AG20443 (cell line): Measurements from ENCODE around the gene ATG2A.
"Not testable (repeated sequence)": the region's sequence is repeated elsewhere in the genome, so short reads cannot be mapped to it uniquely, and the experiment has no call there.

Experiments
- DNase-seq: peaks from one replicate; pipeline ENCODE4 v3.0.0; 2012; ENCODE audit warnings: low spot score, mixed read lengths

The ATG2A gene

DNA sequence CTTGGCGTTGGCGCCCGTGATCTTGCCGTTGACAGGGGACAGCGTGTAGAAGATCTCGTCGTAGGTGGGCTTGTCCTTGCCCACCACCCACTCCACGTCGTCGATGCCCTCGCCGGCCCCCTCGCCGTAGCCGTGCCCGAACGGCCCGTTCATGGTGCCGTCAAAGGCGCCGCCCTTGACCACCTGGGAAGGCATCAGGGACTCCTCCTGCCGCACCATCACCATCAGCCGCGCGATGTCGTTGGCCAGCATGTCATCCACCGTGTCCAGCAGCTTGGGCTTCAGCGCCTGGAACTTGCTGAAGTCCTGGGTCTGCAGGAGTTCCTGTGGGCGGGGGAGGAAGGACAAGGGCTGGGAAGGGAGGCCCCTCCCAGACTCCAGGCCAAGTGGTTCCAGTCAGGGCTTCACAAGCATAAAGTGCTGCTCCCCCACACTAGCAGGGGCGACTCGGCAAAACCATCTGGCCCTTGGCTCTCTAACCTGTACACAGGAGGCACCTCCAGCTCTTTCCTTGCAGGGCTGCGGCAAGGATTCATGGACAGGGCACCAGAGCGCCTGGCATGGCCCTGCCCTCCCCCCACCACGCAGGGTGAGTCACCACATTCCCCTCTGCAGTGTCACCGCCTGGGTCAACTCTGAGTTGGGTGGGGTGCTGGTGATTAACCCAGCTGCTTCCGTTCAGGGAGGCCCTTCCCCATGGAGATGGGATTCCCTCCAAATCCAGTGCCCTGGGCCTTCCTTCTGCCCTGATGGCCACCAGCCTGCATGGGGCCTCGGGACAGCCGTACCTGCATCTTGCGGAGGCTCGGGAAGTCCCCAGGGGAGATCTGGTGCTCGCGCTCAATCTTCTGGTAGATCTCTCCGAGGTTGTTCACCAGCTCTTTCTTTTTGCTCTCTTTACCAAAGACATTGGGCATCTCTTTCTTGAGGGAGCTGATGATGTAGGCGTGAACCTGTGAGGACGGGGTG is 62.2 kb downstream of the ATG2A start:
- peak; percentile 96 for DNase-seq

- DNase-seq: no peak
Measured at GRCh38 chr11:64854157-64854533, 62.9 kb downstream of the ATG2A start.

DNA sequence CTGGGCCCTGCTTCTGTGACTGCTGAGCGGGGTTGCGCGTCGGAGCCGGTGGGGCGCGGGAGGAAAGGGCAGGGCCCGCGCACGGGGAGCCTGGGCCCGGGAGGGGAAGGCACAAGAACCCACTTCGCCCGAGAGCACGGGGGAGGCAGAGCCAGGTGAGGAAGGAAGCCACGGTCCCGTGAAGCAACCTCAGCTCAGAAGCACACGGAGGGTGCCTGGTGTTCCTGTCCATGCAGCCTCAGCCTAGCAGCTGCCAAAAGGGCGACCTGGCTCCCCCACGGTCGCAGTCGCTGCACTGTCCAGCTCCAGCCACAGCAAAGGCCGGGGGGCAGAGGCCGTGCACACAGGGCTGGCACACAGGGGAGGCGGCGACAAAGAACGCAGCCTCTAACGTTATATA is 63.3 kb downstream of the ATG2A start:
- no peak for DNase-seq

- no peak for DNase-seq
Measured at GRCh38 chr11:64852804-64853509, 64.1 kb downstream of the ATG2A start.

- DNase-seq: no peak
Measured at GRCh38 chr11:64851831-64852351, 65.1 kb downstream of the ATG2A start.

DNA sequence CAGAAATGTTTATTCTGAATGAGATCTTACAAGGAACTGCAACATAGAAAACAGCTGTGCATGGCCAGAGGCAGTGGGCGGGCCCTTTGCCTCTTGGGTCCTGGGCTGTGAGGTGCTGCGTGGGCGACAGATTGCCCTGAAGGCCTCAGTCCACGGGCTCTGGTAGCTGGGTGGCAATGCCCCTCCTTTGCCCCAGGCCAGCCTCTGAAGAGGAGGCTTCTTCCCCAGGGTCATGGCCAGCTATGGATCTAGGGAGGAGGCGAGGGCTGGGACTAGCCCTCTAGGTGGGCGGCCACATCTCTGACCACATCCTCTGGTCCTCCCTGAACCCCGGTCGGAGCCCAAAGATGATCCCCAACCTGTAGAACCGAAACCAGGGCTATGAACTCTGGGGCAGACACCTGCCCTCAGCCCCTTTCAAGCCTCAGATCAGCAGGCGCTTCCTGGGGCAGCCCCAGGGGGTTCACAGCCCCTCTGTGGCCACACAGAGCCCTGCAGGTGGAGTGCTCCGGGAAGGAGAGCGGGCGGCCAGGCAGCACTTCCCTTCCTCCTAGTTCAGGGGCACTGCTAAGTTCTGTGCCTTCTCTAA is 65.9 kb downstream of the ATG2A start:
- no peak for DNase-seq

GRCh38 chr11:64849598-64850356 is 67.2 kb downstream of the ATG2A start:
- DNase-seq: peak; percentile 37

GRCh38 chr11:64848826-64849597 is 68.0 kb downstream of the ATG2A start:
- no peak for DNase-seq

GRCh38 chr11:64848214-64848825 is 68.7 kb downstream of the ATG2A start:
- no peak for DNase-seq

DNA sequence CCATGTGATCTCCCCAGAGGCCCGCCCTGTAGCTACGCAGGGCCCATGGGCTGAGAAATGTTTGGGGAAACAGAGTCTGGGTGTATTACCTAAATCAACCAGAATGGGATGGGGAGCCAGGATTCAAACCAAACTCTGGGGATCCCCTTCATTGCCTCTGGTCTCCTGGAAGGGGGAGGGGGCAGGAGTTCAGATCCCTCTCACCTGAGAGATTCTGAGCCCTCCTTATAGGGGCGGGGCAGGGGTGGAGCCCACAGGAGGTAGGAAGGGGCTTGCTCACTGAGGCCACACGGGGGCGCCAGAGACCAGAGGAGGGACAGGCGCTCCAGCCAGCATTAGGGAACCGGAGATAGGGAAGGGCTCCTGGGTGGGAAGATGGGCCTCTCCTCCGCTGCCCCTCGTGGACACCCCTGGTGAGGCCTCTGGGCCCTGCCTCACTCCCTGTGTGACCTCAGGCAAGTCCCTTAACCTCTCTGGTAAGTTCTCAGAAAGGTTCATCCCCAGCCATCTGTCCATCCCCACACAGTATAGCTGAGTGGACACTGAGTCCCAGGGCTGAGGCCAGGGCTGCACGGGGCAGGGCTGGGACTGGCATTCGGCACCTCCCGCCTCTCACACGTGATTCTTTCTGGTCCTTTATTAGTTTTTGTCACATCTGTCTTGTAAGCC is 69.9 kb downstream of the ATG2A start:
- peak; percentile 94 for DNase-seq

- DNase-seq: not testable (repeated sequence)
Measured at GRCh38 chr11:64845776-64846129, 71.3 kb downstream of the ATG2A start.

GRCh38 chr11:64845129-64845775 is 71.8 kb downstream of the ATG2A start:
- no peak for DNase-seq
